OCI-LY7 (cell line): ENCODE data around the gene PTP4A2. TPM values are rescaled to one million over a fixed set of nuclear protein-coding genes. Genes with fewer than 3 reads are reported as not detected.

Source experiments
- BruUV-seq: library from RNA; stranded (reverse); fragments of 400-500 nt; replicated peaks from 2 replicates; lab custom pipeline; 2021; lab: Mats Ljungman, UMichigan
- CTCF ChIA-PET: fragments of 300-600 bp; sonication (Branson Sonifier 250); formaldehyde crosslinking; loops from one replicate; lab custom pipeline; 2022; ENCODE audit warnings: antibody characterized with exemption; ENCODE audit not compliant: unreplicated experiment; lab: Charles Lee
- POLR2A ChIA-PET: fragments of 300-600 bp; sonication (Branson Sonifier 250); formaldehyde crosslinking; loops from one replicate; lab custom pipeline; 2022; ENCODE audit warnings: antibody characterized with exemption; lab: Charles Lee
- DNase-seq: peaks from one replicate; pipeline ENCODE4 v3.0.0-alpha.2; 2015; ENCODE audit warnings: low spot score
- H2AFZ ChIP-seq: fragments of 200-600 bp; sonication (generic), shearing (Covaris generic); 2 replicates; pipeline ENCODE4 v1.6.1; 2014; ENCODE audit warnings: mild to moderate bottlenecking, antibody characterized with exemption, low read length, moderate library complexity
- H3K27ac ChIP-seq: fragments of 200-600 bp; sonication (generic); 2 replicates; pipeline ENCODE4 v1.5.1; 2014; ENCODE audit warnings: mixed run types, low read depth, mild to moderate bottlenecking, moderate library complexity, low read length, inconsistent platforms; ENCODE audit not compliant: poor library complexity, severe bottlenecking
- H3K36me3 ChIP-seq: fragments of 200-600 bp; sonication (generic); 2 replicates; pipeline ENCODE4 v1.6.1; 2014; ENCODE audit warnings: mild to moderate bottlenecking, antibody characterized with exemption, low read length, moderate library complexity, mixed read lengths; ENCODE audit not compliant: insufficient read depth
- H3K4me1 ChIP-seq: fragments of 200-600 bp; sonication (generic); 2 replicates; pipeline ENCODE4 v1.5.1; 2014; ENCODE audit warnings: mild to moderate bottlenecking, low read length; ENCODE audit not compliant: insufficient read depth, poor library complexity, severe bottlenecking
- H3K4me2 ChIP-seq: fragments of 200-600 bp; sonication (generic); 2 replicates; pipeline ENCODE4 v1.6.1; 2014; ENCODE audit warnings: mild to moderate bottlenecking, low read length
- H3K4me3 ChIP-seq: fragments of 200-600 bp; sonication (generic); 2 replicates; pipeline ENCODE4 v1.5.1; 2014; ENCODE audit warnings: mild to moderate bottlenecking, low read depth, low read length; ENCODE audit not compliant: poor library complexity, severe bottlenecking
- H3K79me2 ChIP-seq: fragments of 200-600 bp; sonication (generic); 2 replicates; pipeline ENCODE4 v1.6.1; 2016; ENCODE audit warnings: low read depth, mild to moderate bottlenecking, low read length, moderate library complexity, mixed read lengths; ENCODE audit not compliant: insufficient read depth
- H3K9me2 ChIP-seq: fragments of 200-600 bp; sonication (generic); 2 replicates; pipeline ENCODE4 v1.6.1; 2016; ENCODE audit warnings: mild to moderate bottlenecking, low read length, mixed read lengths; ENCODE audit not compliant: insufficient read depth
- H3K9me3 ChIP-seq: fragments of 200-600 bp; sonication (generic); 2 replicates; pipeline ENCODE4 v1.6.1; 2014; ENCODE audit warnings: mild to moderate bottlenecking, mixed run types, low read length, mixed read lengths
- H4K20me1 ChIP-seq: fragments of 200-600 bp; sonication (generic); 2 replicates; pipeline ENCODE4 v1.6.1; 2014; ENCODE audit warnings: mild to moderate bottlenecking, antibody characterized with exemption, low read length, moderate library complexity, mixed read lengths; ENCODE audit not compliant: insufficient read depth
- EZH2phosphoT487 ChIP-seq: fragments of 200-600 bp; sonication (generic); IDR thresholded peaks from 2 replicates; pipeline ENCODE4 v1.6.1; 2018; ENCODE audit warnings: low read depth, borderline replicate concordance, mild to moderate bottlenecking, mixed run types, antibody characterized with exemption, low read length, moderate library complexity, mixed read lengths
- intact Hi-C: fragments of 100-400 bp; cut with micrococcal nuclease; formaldehyde crosslinking; loops from one replicate; pipeline ENCODE4 v1.10.0; 2022; ENCODE audit not compliant: unreplicated experiment
- total RNA-seq, 2 experiments: library from RNA; depleted of rRNA in 1 of 2; stranded (reverse); fragments of >200 nt in 1 of 2; shearing (Covaris generic) in 1 of 2; gene quantifications; 2 replicates each; pipeline ENCODE4 v1.2.3, GENCODE V29; 2014 to 2022
- TF ChIP-seq, protein P1 (sequence below): fragments of 200-600 bp; sonication (generic); conservative IDR thresholded peaks from 2 replicates; pipeline ENCODE4 v1.5.1; 2014; ENCODE audit warnings: mild to moderate bottlenecking, antibody characterized with exemption, low read length, moderate library complexity, mixed read lengths

Gene PTP4A2
- total RNA-seq, 2 experiments from 2014 or later = 196 to 208 TPM

DNA sequence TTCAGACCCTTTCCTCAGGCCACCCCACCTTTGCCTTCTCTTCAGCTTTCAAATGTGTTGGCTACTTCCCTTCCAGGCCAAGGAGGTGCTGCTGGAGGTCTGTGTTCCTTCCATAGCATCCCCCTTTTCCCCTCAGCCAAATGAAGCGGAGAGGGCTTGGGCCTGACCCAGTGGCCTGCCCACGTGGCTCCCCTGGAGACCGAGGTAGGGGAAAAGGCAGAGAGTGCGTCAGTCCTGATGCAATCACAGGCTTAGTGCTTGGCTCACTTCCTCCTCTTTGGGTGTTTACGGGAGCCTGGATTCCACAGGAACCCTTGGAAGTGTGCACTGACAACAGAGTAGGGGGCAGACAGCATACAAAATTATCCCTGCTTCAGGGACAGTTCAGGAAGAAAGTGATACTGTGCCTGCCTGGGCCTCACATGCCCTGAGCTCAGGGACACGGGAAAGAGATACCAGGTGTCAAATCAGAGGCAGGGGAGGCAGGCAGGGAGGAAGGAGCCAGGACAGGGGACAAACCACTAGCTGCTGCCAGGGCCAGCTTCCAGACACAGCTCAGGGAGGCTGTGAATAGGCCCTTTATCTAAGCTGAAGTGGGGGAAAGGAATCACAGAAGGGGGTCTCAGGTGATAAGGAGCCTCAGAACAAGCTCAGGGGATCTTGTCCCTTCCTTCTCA lies 16.6 kb upstream of the PTP4A2 start:
- BruUV-seq = no TSS peak
- intact Hi-C loops = no loop called here
- Histone ChIP-seq H3K9me3 (no peaks in the 10 kb centered on the region), H3K4me3 (no peak overlapping the region), H3K4me2 (no peak overlapping the region), H4K20me1 (no peaks in the 10 kb centered on the region), H2AFZ (peak overlapping the region; percentile 82; the same call in 1 of the 2 replicates), H3K79me2 (no peaks in the 10 kb centered on the region), H3K27ac (no peak overlapping the region), H3K9me2 (no peaks in the 10 kb centered on the region), H3K36me3 (no peaks in the 10 kb centered on the region), H3K4me1 (peaks cover 16% of the 10 kb centered on the region)
- TF ChIP-seq EZH2phosphoT487 = no peak
- TF ChIP-seq, protein P1, sequence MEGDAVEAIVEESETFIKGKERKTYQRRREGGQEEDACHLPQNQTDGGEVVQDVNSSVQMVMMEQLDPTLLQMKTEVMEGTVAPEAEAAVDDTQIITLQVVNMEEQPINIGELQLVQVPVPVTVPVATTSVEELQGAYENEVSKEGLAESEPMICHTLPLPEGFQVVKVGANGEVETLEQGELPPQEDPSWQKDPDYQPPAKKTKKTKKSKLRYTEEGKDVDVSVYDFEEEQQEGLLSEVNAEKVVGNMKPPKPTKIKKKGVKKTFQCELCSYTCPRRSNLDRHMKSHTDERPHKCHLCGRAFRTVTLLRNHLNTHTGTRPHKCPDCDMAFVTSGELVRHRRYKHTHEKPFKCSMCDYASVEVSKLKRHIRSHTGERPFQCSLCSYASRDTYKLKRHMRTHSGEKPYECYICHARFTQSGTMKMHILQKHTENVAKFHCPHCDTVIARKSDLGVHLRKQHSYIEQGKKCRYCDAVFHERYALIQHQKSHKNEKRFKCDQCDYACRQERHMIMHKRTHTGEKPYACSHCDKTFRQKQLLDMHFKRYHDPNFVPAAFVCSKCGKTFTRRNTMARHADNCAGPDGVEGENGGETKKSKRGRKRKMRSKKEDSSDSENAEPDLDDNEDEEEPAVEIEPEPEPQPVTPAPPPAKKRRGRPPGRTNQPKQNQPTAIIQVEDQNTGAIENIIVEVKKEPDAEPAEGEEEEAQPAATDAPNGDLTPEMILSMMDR = no peak
- ChIA-PET CTCF (interaction anchor here (0.6 to 1.9 kb wide), 4 partner anchors 9 to 215 kb away, joined by 3 to 9 read pairs (median 4); partner anchors contain the start of gene SPOCD1), POLR2A (interaction anchor here (1.1 to 3.7 kb wide), 3 partner anchors 12 to 96 kb away, joined by 3 to 15 read pairs (median 12); no protein-coding TSS in a partner anchor)
- no peak for DNase-seq

DNA sequence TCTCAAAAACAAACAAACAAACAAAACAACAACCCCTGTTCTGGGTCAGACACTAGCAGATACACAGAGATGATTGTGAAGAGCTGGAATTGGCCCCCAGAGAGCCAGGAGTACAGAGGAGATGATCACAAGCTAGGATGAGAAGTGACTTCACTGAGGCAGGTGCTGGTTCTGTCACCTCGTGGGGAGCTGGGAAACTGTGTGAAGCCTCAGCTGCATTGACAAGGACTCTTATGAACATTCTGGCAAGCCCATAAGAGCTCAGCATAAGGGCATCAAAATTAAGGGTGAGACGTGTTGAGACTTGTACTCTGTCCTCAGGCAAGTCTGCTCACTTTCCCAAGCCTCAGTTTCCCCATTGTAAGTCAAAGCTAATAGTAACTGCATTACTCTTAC lies 14.7 kb upstream of the PTP4A2 start:
- Histone ChIP-seq H3K4me1 (peaks cover 16% of the 10 kb centered on the region), H2AFZ (no peak overlapping the region), H3K4me3 (no peak overlapping the region), H3K36me3 (no peaks in the 10 kb centered on the region), H3K27ac (no peak overlapping the region), H4K20me1 (no peaks in the 10 kb centered on the region), H3K9me3 (no peaks in the 10 kb centered on the region), H3K9me2 (no peaks in the 10 kb centered on the region), H3K79me2 (no peaks in the 10 kb centered on the region), H3K4me2 (no peak overlapping the region)
- DNase-seq = no peak
- intact Hi-C loops = no loop called here
- ChIA-PET POLR2A (interaction anchor here (0.6 to 1.6 kb wide), 6 partner anchors 9 to 136 kb away, joined by 3 to 9 read pairs (median 3); no protein-coding TSS in a partner anchor), CTCF (interaction anchor here (1.2 kb wide), 1 partner anchor 12 kb away, joined by 3 read pairs; no protein-coding TSS in a partner anchor)
- TF ChIP-seq, protein P1 = no peak
- no peak for TF ChIP-seq EZH2phosphoT487
- no TSS peak for BruUV-seq

DNA sequence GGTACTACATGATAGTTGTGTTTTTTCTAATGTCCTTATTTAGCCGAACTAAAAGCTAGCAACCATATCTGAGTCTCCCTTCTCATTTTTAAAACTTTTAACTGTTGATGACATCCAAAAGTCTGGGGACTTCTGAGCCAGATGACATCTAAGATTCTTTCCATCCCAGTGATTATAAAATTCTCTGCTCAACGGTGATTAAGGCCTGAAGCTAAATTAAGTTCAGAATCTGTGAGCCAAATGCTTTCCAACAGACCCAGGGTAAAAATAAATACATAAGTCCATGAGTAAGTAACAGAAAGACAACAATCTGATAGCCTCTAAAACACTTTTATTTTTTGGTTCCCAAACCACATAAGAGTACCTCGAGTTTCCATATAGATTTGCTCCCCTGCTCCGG lies 13.1 kb upstream of the PTP4A2 start:
- no peak for DNase-seq
- H3K79me2 ChIP-seq = no peaks in the 10 kb centered on the region
- no TSS peak for BruUV-seq
- H3K4me2 ChIP-seq = no peak overlapping the region
- H3K4me3 ChIP-seq = no peak overlapping the region
- peaks cover 15% of the 10 kb centered on the region for H3K4me1 ChIP-seq
- no peaks in the 10 kb centered on the region for H3K9me3 ChIP-seq
- intact Hi-C loops = no loop called here
- H3K27ac ChIP-seq = no peak overlapping the region
- H4K20me1 ChIP-seq = no peaks in the 10 kb centered on the region
- no peaks in the 10 kb centered on the region for H3K9me2 ChIP-seq
- no peak for TF ChIP-seq EZH2phosphoT487
- TF ChIP-seq, protein P1 = no peak
- CTCF ChIA-PET = interaction anchor here (1.1 to 1.3 kb wide), 2 partner anchors 10 to 11 kb away, joined by 3 read pairs; no protein-coding TSS in a partner anchor
- no peaks in the 10 kb centered on the region for H3K36me3 ChIP-seq
- POLR2A ChIA-PET = no interaction called here
- H2AFZ ChIP-seq = no peak overlapping the region
